DMS79 (cell line): ENCODE data around the gene SYNM.

Experiments
- DNase-seq: peaks from one replicate; lab custom pipeline; 2025; lab: John Stamatoyannopoulos, UW

SYNM gene

DNA sequence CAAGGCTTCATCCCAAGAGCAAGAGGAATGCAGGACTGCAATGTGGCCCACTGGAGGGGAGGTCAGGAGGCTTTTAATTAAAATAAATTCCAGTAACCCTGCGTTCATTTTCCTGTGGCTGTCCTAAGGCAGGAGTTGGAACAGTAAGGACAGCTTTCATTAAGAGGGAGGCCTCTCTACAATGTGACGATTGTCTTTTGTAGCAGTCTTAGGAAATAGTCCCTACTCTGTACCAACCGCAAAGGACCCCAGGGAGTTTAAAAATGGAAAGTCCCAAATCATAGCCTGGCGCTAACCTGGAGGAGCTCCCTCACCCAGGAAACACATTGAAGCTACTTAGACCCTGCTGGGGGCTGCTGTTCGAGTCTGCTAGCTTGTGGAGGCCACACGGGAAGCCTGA, 62.8 kb downstream of the SYNM start:
- DNase-seq, result no peak

DNA sequence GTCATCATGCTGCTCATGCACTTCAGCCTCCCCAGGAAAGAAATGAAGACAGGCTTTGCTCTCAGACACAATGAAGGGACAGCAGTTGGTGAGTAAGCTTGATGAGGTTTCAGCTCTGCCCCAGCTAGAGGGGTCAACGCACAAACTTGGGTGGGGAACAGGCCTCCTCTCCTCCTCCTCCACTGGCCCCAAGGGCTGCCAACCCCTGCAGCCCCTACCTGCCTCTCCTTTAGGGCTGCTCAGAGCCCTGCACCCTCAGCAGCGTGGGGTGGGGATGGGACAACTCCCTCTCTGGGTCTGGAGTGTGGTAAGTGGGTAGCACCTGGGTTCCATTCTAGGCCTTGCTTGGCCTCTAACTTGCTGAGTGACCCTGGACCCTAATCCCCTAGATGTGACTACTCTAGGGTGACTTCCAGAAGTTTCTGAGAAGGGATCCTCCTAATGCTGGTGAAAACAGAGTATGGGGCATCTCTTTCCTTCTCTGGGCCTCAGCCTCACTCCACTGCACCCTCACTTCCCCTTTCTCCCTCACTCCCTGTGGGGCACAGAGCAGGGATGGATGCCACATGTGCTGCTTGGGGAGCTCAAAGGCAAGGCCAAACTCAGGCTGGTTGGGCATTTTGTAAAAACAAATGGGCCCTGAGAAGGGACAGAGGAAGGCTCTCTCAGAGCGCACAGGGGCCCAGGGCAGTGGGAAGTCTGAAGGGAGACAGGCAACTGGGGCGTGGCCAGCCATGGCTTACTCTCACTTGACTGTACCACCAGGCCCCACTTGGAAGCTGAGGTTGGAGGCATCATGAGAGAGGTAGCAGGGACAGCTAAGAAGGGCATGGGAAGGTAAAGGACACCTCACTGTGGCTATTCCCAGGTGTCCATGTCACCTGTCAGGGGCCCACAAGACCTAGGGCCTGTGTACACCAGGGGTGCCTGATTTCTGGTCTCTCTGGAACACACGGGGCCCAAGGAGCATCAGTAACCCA, 64.0 kb downstream of the SYNM start:
- DNase-seq, result no peak

DNA sequence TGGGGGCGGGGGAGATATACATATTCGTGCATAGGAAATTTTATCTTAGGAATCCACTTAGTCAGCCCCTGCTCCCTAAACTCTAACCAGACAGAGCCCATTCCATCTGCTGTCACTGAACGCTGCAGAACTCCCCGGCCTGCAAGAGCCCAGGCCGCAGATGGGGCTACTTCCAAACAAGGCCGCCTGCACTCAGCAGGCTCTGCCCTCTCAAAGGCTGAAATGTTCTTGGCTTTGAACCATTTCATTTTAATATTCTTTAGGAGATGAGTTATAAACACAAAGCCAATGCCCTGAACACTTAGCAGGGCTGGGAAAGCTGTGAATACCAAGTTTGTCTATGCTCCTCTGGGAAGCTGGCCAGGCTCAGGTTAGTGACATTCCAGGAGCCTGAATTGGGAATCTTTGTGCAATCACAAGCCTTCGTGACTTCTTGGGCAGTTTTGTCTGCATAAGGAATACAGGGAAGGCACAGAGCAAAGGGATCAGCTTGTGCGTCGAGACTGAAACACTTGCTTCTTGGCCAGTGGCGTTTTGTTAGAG, 65.0 kb downstream of the SYNM start:
- DNase-seq, result no peak

DNA sequence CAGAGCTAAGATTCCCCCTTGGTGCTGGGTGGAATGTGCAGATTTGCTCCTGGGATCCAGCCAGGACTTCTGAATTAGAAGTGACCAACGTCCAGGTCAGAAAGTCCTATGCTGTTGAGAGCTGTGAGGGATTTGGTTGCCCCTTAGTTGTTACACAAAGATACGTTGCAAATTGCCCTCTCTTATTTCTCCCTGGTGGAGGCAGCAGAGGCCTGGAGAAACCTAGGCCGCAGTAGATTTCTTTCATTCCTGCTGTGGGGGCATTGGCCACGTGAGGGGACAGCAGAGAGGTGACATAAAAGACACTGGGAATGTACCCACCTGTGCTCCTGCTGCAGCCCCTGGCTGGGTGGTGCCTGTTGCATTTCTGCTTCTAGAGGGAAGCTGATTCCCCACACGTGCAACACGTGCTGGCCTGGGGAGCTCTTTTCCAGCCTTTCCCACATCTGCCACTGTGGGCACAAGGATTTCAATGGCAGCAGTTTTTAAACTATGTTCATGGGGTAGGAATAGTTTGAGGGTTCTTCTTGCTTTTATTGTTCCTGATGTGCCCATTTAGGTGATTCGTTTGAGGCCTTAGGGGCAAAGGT, 65.7 kb downstream of the SYNM start:
- no peak for DNase-seq

DNA sequence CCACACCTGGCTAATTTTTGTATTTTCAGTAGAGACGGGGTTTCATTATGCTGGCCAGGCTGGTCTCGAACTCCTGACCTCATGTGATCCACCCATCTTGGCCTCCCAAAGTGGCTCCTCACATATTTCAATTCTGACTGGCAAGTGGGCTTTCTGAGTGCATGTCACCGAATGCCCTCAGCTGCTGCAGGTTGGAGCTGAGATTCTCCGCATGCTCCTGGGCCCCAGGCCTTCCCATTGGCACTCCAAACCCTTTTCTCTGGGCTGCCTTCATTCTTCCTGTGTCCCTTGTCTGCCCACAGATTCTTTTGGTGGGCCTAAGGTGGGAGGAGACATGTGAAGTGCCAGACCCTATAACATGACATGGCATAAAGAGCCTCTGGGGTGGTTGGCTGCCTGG, 67.3 kb downstream of the SYNM start:
- DNase-seq, result no peak

DNA sequence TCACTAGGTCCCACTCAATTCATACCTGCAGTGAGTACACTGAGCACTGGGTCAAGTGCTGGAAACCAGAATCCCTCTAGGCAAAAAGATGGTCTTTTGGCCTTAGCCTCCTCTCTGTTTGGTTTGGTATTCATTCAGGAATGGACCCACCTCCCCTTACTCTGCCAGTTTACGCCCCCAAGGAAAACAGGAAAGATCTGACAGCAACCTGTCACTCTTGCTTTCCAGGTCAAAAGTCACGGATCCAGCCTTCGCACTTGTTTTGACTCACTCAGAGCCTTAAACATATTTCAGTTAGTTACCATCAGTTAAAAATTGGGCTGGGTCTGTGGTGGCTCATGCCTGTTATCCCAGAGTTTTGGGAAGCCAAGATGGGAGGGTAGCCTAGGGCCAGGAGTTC, 68.1 kb downstream of the SYNM start:
- DNase-seq, result no peak

DNA sequence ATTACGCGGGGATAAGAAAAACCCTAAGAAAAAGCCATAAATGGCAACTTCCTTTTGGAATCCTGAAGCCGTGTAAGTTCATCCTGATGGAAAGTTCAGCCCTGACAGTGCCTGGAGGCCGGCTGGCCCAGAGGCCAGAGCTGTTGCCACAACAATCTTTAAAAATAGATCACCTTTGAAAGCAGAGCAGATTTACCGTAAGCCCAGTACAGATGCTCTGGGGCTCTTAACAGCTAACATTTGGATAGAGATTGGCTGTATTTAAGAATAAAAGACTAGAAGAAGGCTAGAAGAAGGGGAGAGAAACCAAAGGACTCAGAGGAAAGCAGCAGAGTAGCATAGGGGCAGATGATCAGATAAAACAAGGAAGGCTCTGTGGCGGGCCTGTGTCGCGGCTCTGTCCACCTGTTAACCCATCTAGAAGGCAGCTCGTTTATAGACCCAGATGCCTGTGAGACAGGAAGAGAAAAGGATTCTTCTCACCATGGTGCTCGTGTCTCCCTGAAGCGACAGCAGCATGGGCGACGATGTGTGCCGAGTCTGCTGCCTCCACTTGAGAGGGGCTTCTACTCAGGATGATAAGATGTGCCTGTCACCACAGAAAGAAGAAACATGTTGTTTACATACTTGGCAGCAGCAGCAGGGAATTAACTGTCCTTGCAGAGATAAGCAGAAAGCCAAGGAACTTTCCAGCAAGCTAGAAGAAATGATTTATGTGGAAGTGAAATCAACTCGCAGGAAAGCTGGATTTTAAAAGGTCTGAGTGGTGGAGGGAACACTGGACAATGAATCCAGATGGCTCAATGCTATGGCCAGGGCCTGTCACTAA, 69.9 kb downstream of the SYNM start:
- DNase-seq, result no peak

DNA sequence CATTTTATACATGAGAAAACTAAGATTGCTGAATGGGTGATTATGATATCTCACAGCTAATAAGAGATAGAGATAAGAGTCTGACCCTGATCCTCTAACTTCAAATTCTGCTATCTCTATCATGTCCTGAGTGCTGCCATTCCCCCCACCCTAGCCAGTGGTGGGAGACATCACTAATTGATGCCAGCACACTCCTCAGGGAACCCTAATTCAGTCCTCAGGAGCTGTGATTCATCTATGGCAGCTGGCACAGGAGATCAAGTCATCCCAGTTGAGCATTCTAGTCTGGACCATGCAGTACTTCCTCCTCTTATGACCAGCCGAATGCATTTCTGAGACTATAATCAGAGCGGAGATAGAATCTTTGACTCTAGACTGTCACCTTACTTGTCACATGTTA, 71.9 kb downstream of the SYNM start:
- DNase-seq, result no peak

DNA sequence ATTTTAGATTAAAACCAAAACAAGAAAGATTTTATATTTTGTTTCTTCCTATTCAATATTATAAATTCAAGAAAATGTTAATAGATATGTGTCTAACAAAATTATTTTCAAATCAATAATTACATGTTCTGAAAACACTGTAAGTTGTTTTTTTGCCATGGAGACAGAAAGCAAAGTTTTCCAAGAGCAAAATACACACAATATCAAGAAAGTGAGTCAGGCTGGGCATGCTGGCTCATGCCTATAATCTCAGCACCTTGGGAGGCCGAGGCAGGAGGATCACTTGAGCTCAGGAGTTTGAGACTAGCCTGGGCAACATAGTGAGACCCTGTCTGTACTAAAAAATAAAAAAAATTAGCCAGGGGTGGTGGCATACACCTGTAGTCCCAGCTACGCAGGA, 72.8 kb downstream of the SYNM start:
- no peak for DNase-seq

DNA sequence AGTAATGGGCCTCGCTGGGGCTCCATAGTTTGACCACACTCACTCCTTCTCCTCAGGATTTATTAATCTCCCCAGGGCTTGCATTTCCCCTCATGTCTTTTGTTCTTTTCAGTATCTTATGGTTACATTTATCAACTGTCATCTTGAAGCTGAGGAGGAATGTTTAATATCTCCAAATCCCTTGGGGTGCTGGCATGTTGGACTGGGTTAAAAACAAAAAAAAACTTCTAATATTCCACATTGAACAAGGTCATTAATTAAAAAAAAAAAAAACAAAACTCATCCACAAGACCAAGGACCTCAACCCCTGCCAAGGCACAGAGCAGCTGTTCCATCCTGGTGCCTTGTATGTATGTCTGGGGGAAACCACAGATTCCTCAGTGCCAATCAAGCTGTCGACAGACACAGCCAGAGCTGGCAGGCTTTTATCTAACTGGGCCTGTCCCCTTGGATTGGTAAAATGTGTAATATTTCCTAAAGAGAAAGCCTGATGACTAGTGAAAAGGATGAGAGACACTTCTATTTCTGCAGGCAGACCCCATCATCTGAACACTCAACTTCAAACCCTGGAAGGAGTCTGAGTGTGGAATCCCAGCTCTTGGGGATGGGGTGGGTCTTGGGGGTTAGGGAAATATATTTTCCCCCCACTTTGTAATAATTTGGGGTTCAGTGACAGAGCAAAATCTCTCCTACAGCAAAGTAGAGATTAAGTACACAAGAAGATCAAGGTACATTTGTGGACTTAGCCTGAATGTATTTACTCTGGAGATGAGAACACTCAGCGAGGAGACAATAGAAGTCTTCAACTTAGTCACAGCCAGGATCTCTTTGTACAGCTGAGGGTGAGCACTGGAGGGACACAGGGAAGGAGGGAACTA, 75.4 kb downstream of the SYNM start:
- DNase-seq, result no peak

DNA sequence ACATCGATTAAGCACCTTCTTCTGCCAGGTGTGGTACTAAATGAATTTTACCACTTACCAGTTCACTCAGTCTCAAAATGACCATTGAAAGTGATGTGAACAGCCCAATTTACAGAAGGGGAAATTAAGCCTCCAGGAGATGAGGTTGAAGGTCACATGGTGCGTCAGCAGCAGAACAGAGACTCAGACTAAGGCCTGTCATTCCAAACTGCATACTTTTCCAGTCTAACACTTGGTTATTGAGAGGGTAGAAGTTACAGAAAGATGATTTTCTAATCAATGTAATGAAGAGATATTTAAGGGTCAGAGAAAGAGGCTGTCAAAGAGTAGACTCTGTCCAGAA, 76.1 kb downstream of the SYNM start:
- DNase-seq, result no peak

DNA sequence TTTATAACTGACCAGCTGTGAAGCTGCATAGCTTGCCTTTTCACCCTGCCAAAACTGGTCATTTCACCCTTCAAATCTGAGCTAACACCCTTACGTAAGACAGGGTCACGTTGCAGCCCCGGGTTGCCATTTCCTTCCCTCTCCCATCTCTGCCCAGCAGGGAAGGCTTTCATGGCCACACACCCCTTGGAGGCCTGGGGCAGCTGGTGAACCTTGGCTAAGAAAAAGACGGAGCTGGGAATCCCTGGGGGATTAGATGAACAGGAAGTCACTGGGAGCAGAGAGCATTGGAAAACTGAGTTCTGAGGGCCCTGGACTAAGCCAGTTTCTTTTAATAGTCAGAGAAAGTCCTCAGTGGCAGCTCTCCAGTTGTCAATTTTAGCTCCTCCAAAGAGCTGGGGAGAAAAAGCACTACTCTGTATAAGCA, 76.7 kb downstream of the SYNM start:
- DNase-seq, result no peak

DNA sequence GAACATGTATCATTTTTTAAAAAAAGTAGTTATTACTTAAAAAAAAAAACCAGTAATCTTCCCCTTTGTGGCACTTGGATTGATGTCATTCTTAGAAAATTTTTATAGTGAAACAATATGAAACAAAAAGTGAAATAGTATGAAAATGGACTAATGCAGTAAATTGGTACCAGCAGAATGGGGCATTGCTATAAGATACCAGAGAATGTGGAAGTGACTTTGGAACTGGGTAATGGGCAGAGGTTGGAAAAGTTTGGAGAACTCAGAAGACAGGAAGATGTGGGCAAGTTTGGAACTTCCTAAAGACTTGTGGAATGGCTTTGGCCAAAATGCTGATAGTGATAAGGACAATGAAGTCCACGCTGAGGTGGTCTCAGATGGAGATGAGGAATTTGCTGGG, 77.9 kb downstream of the SYNM start:
- DNase-seq, result no peak
